Esophagus squamous epithelium (tissue), 4 donors: ENCODE measurements around the gene SCAMP5.

Experiments used
- CTCF ChIP-seq, 6 experiments: fragments of 450-650 bp in 4 of 6; fragments of 200-600 bp in 2 of 6; sonication (generic) in 2 of 6; IDR thresholded peaks; one replicate each; pipeline ENCODE4 v1.5.1; 2016 to 2019; ENCODE audit warnings: antibody characterized with exemption in 6 of 6, mild to moderate bottlenecking in 4 of 6, moderate library complexity in 4 of 6
- POLR2A ChIP-seq, 4 donors: fragments of 450-650 bp; IDR thresholded peaks; one replicate each; pipeline ENCODE4 v1.6.1; 2017; ENCODE audit warnings: antibody characterized with exemption in 4 of 4, mild to moderate bottlenecking in 4 of 4, moderate library complexity in 3 of 4

- peak in 5 of 6 experiments; percentile 24 to 36 (median 27) for TF ChIP-seq CTCF (IDR thresholded peaks at IDR 0.05)
- peak in 1 of 4 donors; percentile 20 for TF ChIP-seq POLR2A (IDR thresholded peaks at IDR 0.05)
Observed at GRCh38 chr15:75043509-75044257, 48.3 kb downstream of the SCAMP5 start.
